AG04450 (cell line): ENCODE measurements around the gene MCUB. TPM values are rescaled to one million over a fixed set of nuclear protein-coding genes. Genes with fewer than 3 reads are reported as not detected.
A peak's percentile ranks its signal among the peaks of the same experiment; 100 is the strongest.

ENCODE experiments used
- CTCF ChIA-PET: fragments of 300-600, 350-600 bp; formaldehyde crosslinking; extraction: SDS; loops from one replicate; lab custom pipeline; 2022; ENCODE audit warnings: antibody characterized with exemption, inconsistent platforms; lab: Charles Lee
- POLR2A ChIA-PET: fragments of 350-600 bp; formaldehyde crosslinking; extraction: SDS; loops from one replicate; lab custom pipeline; 2021; ENCODE audit warnings: antibody characterized with exemption, inconsistent platforms; lab: Yijun Ruan, JAX
- DNase-seq: peaks from one replicate; pipeline ENCODE4 v3.0.0-alpha.2; 2011; ENCODE audit warnings: low read depth, low spot score
- H3K27ac ChIP-seq: one replicate; pipeline ENCODE4 v1.5.1; 2012; ENCODE audit warnings: low read depth, low read length, control low read depth
- H3K27me3 ChIP-seq: one replicate; pipeline ENCODE4 v1.6.0; 2012; ENCODE audit warnings: low read length; ENCODE audit not compliant: control insufficient read depth, insufficient read depth
- H3K4me3 ChIP-seq: 2 replicates; pipeline ENCODE4 v1.5.1; 2011; ENCODE audit warnings: mild to moderate bottlenecking, low read depth, low read length, control low read depth
- H3K9me3 ChIP-seq: 2 replicates; pipeline ENCODE4 v1.5.1; 2012; ENCODE audit warnings: low read length; ENCODE audit not compliant: control insufficient read depth, insufficient read depth
- CTCF ChIP-seq: IDR thresholded peaks from 2 replicates; pipeline ENCODE4 v1.5.1; 2011; ENCODE audit warnings: low read depth, low read length, control low read depth, inconsistent platforms
- polyA plus RNA-seq: library from polyadenylated mRNA; depleted of rRNA; stranded (reverse); fragments of >200 nt; gene quantifications from 2 replicates; pipeline ENCODE4 v1.2.3, GENCODE V29; 2011

MCUB gene
- polyA plus RNA-seq, 1 experiment: 16.8 TPM

GRCh38 chr4:109545401-109545800 lies 14.6 kb upstream of the MCUB start:
- TF ChIP-seq CTCF: no peak
- ChIA-PET CTCF (no interaction called here), POLR2A (no interaction called here)
- no peaks in the 10 kb centered on the region for H3K9me3 ChIP-seq
- no peak for DNase-seq
- no peaks in the 10 kb centered on the region for H3K27me3 ChIP-seq
- H3K27ac ChIP-seq: no peak overlapping the region
- H3K4me3 ChIP-seq: no peak overlapping the region

GRCh38 chr4:109547394-109547793 lies 12.7 kb upstream of the MCUB start:
- no peak for DNase-seq
- CTCF ChIA-PET: interaction anchor here (1.1 kb wide), 1 partner anchor 12 kb away, joined by 3 read pairs; no protein-coding TSS in a partner anchor
- POLR2A ChIA-PET: interaction anchor here (0.6 kb wide), 1 partner anchor 96 kb away, joined by 3 read pairs; no protein-coding TSS in a partner anchor

GRCh38 chr4:109548655-109549054 lies 11.4 kb upstream of the MCUB start:
- ChIA-PET CTCF (no interaction called here), POLR2A (no interaction called here)
- Histone ChIP-seq H3K27me3 (no peaks in the 10 kb centered on the region), H3K9me3 (no peaks in the 10 kb centered on the region), H3K27ac (peak overlapping the region; percentile 35), H3K4me3 (no peak overlapping the region)
- no peak for TF ChIP-seq CTCF
- DNase-seq: peak; percentile 45

More at GRCh38 chr4:109547394-109547793, 12.7 kb upstream of the MCUB start:
- TF ChIP-seq CTCF: no peak
- no peaks in the 10 kb centered on the region for H3K27me3 ChIP-seq
- H3K9me3 ChIP-seq: no peaks in the 10 kb centered on the region
- H3K27ac ChIP-seq: no peak overlapping the region
- H3K4me3 ChIP-seq: no peak overlapping the region

- Histone ChIP-seq H3K9me3 (peaks cover 2% of the 10 kb centered on the region; the same call in 1 of the 2 replicates), H3K27ac (no peak overlapping the region), H3K27me3 (no peaks in the 10 kb centered on the region), H3K4me3 (no peak overlapping the region)
- no peak for DNase-seq
- ChIA-PET POLR2A (no interaction called here), CTCF (no interaction called here)
- TF ChIP-seq CTCF: no peak
Measured at GRCh38 chr4:109552237-109552636, 7.8 kb upstream of the MCUB start.

GRCh38 chr4:109553130-109553529 lies 6.9 kb upstream of the MCUB start:
- POLR2A ChIA-PET: no interaction called here
- Histone ChIP-seq H3K9me3 (peaks cover 7% of the 10 kb centered on the region; the same call in 1 of the 2 replicates), H3K27ac (no peak overlapping the region), H3K27me3 (no peaks in the 10 kb centered on the region), H3K4me3 (no peak overlapping the region)
- no peak for DNase-seq
- no peak for TF ChIP-seq CTCF
- CTCF ChIA-PET: no interaction called here
